Subcutaneous adipose tissue (tissue), 4 donors: ENCODE results near the gene S100A1. TPM values are rescaled to one million over a fixed set of nuclear protein-coding genes. Genes with fewer than 3 reads are reported as not detected.

Experiments
- CTCF ChIP-seq: fragments of 450-650 bp; IDR thresholded peaks from one replicate; pipeline ENCODE4 v1.5.1; 2016; ENCODE audit warnings: low read depth, mild to moderate bottlenecking, control low read depth, antibody characterized with exemption, moderate library complexity
- total RNA-seq, 4 donors: library from RNA; depleted of rRNA; stranded (reverse); fragments of >200 nt; gene quantifications; one replicate each; pipeline ENCODE4 v1.1.0, GENCODE V29; 2016

S100A1 gene
- total RNA-seq, 4 donors from 2014 or later, result 0.66 to 132 (median 17.2) TPM

- no peak for TF ChIP-seq CTCF
Observed at GRCh38 chr1:153673511-153673910, 45.3 kb downstream of the S100A1 start.

GRCh38 chr1:153677718-153678518, 49.7 kb downstream of the S100A1 start:
- TF ChIP-seq CTCF, result no peak

- no peak for TF ChIP-seq CTCF
Observed at GRCh38 chr1:153678519-153679336, 50.5 kb downstream of the S100A1 start, which contains the start of gene NPR1. Gene NPR1, plus strand, starts transcription at chr1:153678688. Its CDS starts 421 bp downstream, at chr1:153679109.

- no peak for TF ChIP-seq CTCF
Observed at GRCh38 chr1:153679337-153680119, 51.3 kb downstream of the S100A1 start.

- TF ChIP-seq CTCF, result no peak
Observed at GRCh38 chr1:153680120-153680403, 51.8 kb downstream of the S100A1 start.

Other genes starting within 250 kb of the S100A1 start
- 100 to 1,000 TPM in 1 of 4 donors, 10 to 100 TPM in 3; 13.6 to 129 (median 20.6) TPM for gene S100A8, start 237.4 kb upstream of the S100A1 start, total RNA-seq
- gene S100A7A, start 211.9 kb upstream of the S100A1 start, total RNA-seq, result not detected
- gene S100A7, start 167.8 kb upstream of the S100A1 start, total RNA-seq, result not detected
- 1,000 to 10,000 TPM in 2 of 4 donors, 100 to 1,000 TPM in 2; 538 to 1,309 (median 968) TPM for gene S100A6, start 92.4 kb upstream of the S100A1 start, total RNA-seq
- not detected for gene S100A5, start 87.5 kb upstream of the S100A1 start, total RNA-seq
- gene S100A4, start 82.6 kb upstream of the S100A1 start, total RNA-seq, result 1,000 to 10,000 TPM in 3 of 4 donors, 100 to 1,000 TPM in 1; 497 to 1,679 (median 1,241) TPM
- 1 to 10 TPM; 2.6 to 8.3 (median 3.1) TPM for gene S100A3, start 79.2 kb upstream of the S100A1 start, total RNA-seq
- gene S100A2, start 62.6 kb upstream of the S100A1 start, total RNA-seq, result 1 to 10 TPM in 2 of 4 donors, not detected in 2; 1.3 to 2.2 TPM
- gene S100A16, start 15.3 kb upstream of the S100A1 start, total RNA-seq, result 10 to 100 TPM; 46.2 to 84.5 (median 66.6) TPM
- under 1 TPM in 1 of 4 donors, not detected in 3; 0.65 TPM for gene S100A14, start 12.1 kb upstream of the S100A1 start, total RNA-seq
- 100 to 1,000 TPM; 142 to 282 (median 278) TPM for gene S100A13, start 929 bp upstream of the S100A1 start, total RNA-seq
- 10 to 100 TPM; 39.1 to 64.1 (median 45.7) TPM for gene CHTOP, start 5.6 kb downstream of the S100A1 start, total RNA-seq
- gene SNAPIN, start 30.3 kb downstream of the S100A1 start, total RNA-seq, result 10 to 100 TPM; 53.7 to 80.1 (median 65.9) TPM
- gene ILF2, start 42.6 kb downstream of the S100A1 start, total RNA-seq, result 100 to 1,000 TPM in 1 of 4 donors, 10 to 100 TPM in 3; 59.3 to 125 (median 78.5) TPM
- 100 to 1,000 TPM in 2 of 4 donors, 10 to 100 TPM in 2; 49.1 to 220 (median 88.8) TPM for gene NPR1, start 50.3 kb downstream of the S100A1 start, total RNA-seq
- 10 to 100 TPM; 39.1 to 53.9 (median 47.1) TPM for gene INTS3, start 99.6 kb downstream of the S100A1 start, total RNA-seq
- 100 to 1,000 TPM in 1 of 4 donors, 10 to 100 TPM in 3; 20.4 to 104 (median 46.0) TPM for gene SLC27A3, start 147.0 kb downstream of the S100A1 start, total RNA-seq